ENCODE results near the gene GABRB3.

- no peak for TF ChIP-seq MXI1 (conservative IDR thresholded peaks at IDR 0.05; ENCODE audit: poor library complexity, severe bottlenecking)
- TF ChIP-seq SMC3 (conservative IDR thresholded peaks at IDR 0.05; ENCODE audit: poor library complexity): no peak
- TF ChIP-seq CTCF (IDR thresholded peaks at IDR 0.05; ENCODE audit: poor library complexity, severe bottlenecking): no peak
- TF ChIP-seq POLR2AphosphoS5 (IDR thresholded peaks at IDR 0.05): no peak
- TF ChIP-seq TAF1 (IDR thresholded peaks at IDR 0.05; ENCODE audit: low read depth): no peak
Observed at GRCh38 chr15:26771168-26771567, 1.7 kb downstream of the GABRB3 start.
